Smooth muscle cell (in vitro differentiated cells): ENCODE results near the gene FAF1. TPM values are rescaled to one million over a fixed set of nuclear protein-coding genes. Genes with fewer than 3 reads are reported as not detected.

Experiments
- DNase-seq: peaks from one replicate; lab custom pipeline; 2025; ENCODE audit not compliant: unreplicated experiment; lab: John Stamatoyannopoulos, UW
- H2AFZ ChIP-seq: fragments of 200-600 bp; sonication (generic); 2 replicates; pipeline ENCODE4 v1.6.0; 2016; ENCODE audit warnings: antibody characterized with exemption, low read depth, mild to moderate bottlenecking
- H3F3A ChIP-seq: fragments of 200-600 bp; sonication (generic); 2 replicates; pipeline ENCODE4 v1.6.0; 2017; ENCODE audit warnings: antibody characterized with exemption, low read depth
- H3K27ac ChIP-seq: fragments of 200-600 bp; sonication (generic); 2 replicates; pipeline ENCODE4 v1.5.1; 2016; ENCODE audit warnings: low read depth, mild to moderate bottlenecking
- H3K27me3 ChIP-seq: fragments of 200-600 bp; sonication (generic); 2 replicates; pipeline ENCODE4 v1.6.1; 2016; ENCODE audit warnings: low read depth, mild to moderate bottlenecking
- H3K36me3 ChIP-seq: fragments of 200-600 bp; sonication (generic); 2 replicates; pipeline ENCODE4 v1.5.1; 2016; ENCODE audit warnings: low read depth
- H3K4me1 ChIP-seq: fragments of 200-600 bp; sonication (generic); 2 replicates; pipeline ENCODE4 v1.5.1; 2016; ENCODE audit warnings: low read depth
- H3K4me2 ChIP-seq: fragments of 200-600 bp; sonication (generic); 2 replicates; pipeline ENCODE4 v1.6.0; 2016; ENCODE audit warnings: mild to moderate bottlenecking
- H3K4me3 ChIP-seq: fragments of 200-600 bp; sonication (generic); 2 replicates; pipeline ENCODE4 v1.5.1; 2016; ENCODE audit warnings: mild to moderate bottlenecking
- H3K79me2 ChIP-seq: fragments of 200-600 bp; sonication (generic); 2 replicates; pipeline ENCODE4 v1.6.0; 2016; ENCODE audit warnings: low read depth, mild to moderate bottlenecking
- H3K9ac ChIP-seq: fragments of 200-600 bp; sonication (generic); 2 replicates; pipeline ENCODE4 v1.6.0; 2016; ENCODE audit warnings: low read depth
- H3K9me3 ChIP-seq: fragments of 200-600 bp; sonication (generic); replicated peaks from 2 replicates; pipeline ENCODE4 v1.5.1; 2016; ENCODE audit warnings: low read depth
- H4K20me1 ChIP-seq: fragments of 200-600 bp; sonication (generic); 2 replicates; pipeline ENCODE4 v1.6.0; 2016; ENCODE audit warnings: low read depth
- CTCF ChIP-seq: fragments of 200-600 bp; sonication (generic); IDR thresholded peaks from 2 replicates; pipeline ENCODE4 v1.5.1; 2017; ENCODE audit warnings: borderline replicate concordance, mild to moderate bottlenecking, antibody characterized with exemption; ENCODE audit not compliant: insufficient read depth, poor library complexity, severe bottlenecking
- WGBS: methylation state at CpG from one replicate; pipeline ENCODE4 v1.1.7; 2016; ENCODE audit warnings: low lambda C conversion rate; 5-methylcytosine and 5-hydroxymethylcytosine counted together
- polyA plus RNA-seq: library from polyadenylated mRNA; unstranded; fragments of >200 nt; fragmentation: Nextera tagmentation; extraction: Ambion mirVana; gene quantifications from 2 replicates; pipeline ENCODE4 v1.2.1, GENCODE V29; 2016
- total RNA-seq: library from RNA; depleted of rRNA; stranded (reverse); fragments of >200 nt; gene quantifications from 2 replicates; pipeline ENCODE4 v1.2.3, GENCODE V29; 2014

The FAF1 gene
- total and polyA plus RNA-seq, 2 experiments from 2014 or later: 51.5 to 51.6 TPM

GRCh38 chr1:50488356-50488755 lies 471.7 kb downstream of the FAF1 start:
- Histone ChIP-seq H3K79me2 (no peaks in the 10 kb centered on the region), H3K27ac (no peak overlapping the region), H4K20me1 (no peaks in the 10 kb centered on the region), H3K9ac (no peak overlapping the region), H3K4me1 (no peaks in the 10 kb centered on the region), H3K36me3 (no peaks in the 10 kb centered on the region), H3K4me2 (no peak overlapping the region), H3K27me3 (no peaks in the 10 kb centered on the region), H3K4me3 (no peak overlapping the region), H3F3A (no peaks in the 10 kb centered on the region), H3K9me3 (no peaks in the 10 kb centered on the region), H2AFZ (no peak overlapping the region)
- no peak for TF ChIP-seq CTCF
- 92% methylated on average over 3 of the region's 3 CpGs for WGBS
- no peak for DNase-seq

GRCh38 chr1:50487725-50488124 lies 472.3 kb downstream of the FAF1 start:
- H3K9me3 ChIP-seq: no peaks in the 10 kb centered on the region
- WGBS: 88% methylated on average over 1 of the region's 1 CpG
- no peaks in the 10 kb centered on the region for H3K4me1 ChIP-seq
- DNase-seq: no peak
- no peak for TF ChIP-seq CTCF
- H3K4me3 ChIP-seq: no peak overlapping the region
- H4K20me1 ChIP-seq: no peaks in the 10 kb centered on the region
- no peak overlapping the region for H3K27ac ChIP-seq
- no peaks in the 10 kb centered on the region for H3K36me3 ChIP-seq
- H2AFZ ChIP-seq: no peak overlapping the region
- H3K79me2 ChIP-seq: no peaks in the 10 kb centered on the region
- no peaks in the 10 kb centered on the region for H3K27me3 ChIP-seq
- no peak overlapping the region for H3K4me2 ChIP-seq
- no peaks in the 10 kb centered on the region for H3F3A ChIP-seq
- no peak overlapping the region for H3K9ac ChIP-seq

- no peak overlapping the region for H3K27ac ChIP-seq
- H3K27me3 ChIP-seq: no peaks in the 10 kb centered on the region
- no peak for DNase-seq
- no peaks in the 10 kb centered on the region for H3K79me2 ChIP-seq
- WGBS: 96% methylated on average over 2 of the region's 2 CpGs
- H3K4me2 ChIP-seq: no peak overlapping the region
- H4K20me1 ChIP-seq: no peaks in the 10 kb centered on the region
- TF ChIP-seq CTCF: no peak
- no peaks in the 10 kb centered on the region for H3K36me3 ChIP-seq
- no peaks in the 10 kb centered on the region for H3K9me3 ChIP-seq
- no peak overlapping the region for H3K4me3 ChIP-seq
- H3K4me1 ChIP-seq: no peaks in the 10 kb centered on the region
- H3K9ac ChIP-seq: no peak overlapping the region
- H2AFZ ChIP-seq: no peak overlapping the region
- no peaks in the 10 kb centered on the region for H3F3A ChIP-seq
These were observed 478.8 kb downstream of the FAF1 start for GRCh38 chr1:50481142-50481736.

- H3K4me1 ChIP-seq: peaks cover 10% of the 10 kb centered on the region
- WGBS: 100% methylated on average over 1 of the region's 1 CpG
- no peak for TF ChIP-seq CTCF
- no peaks in the 10 kb centered on the region for H3K36me3 ChIP-seq
- H3F3A ChIP-seq: no peaks in the 10 kb centered on the region
- no peaks in the 10 kb centered on the region for H4K20me1 ChIP-seq
- no peak for DNase-seq
- no peaks in the 10 kb centered on the region for H3K27me3 ChIP-seq
- H3K9me3 ChIP-seq: no peaks in the 10 kb centered on the region
- no peak overlapping the region for H3K4me3 ChIP-seq
- H3K4me2 ChIP-seq: no peak overlapping the region
- no peak overlapping the region for H3K27ac ChIP-seq
- no peaks in the 10 kb centered on the region for H3K79me2 ChIP-seq
- H3K9ac ChIP-seq: no peak overlapping the region
- no peak overlapping the region for H2AFZ ChIP-seq
These were observed 483.3 kb downstream of the FAF1 start for GRCh38 chr1:50476800-50477199.
